Duodenal mucosa (tissue), 2 donors: ENCODE measurements around the gene MYO3B.

Experiments used
- H3K27ac ChIP-seq: one replicate; pipeline ENCODE4 v1.7.0; 2013; ENCODE audit warnings: low read depth, low read length
- H3K27me3 ChIP-seq, 2 donors: one replicate each; pipeline ENCODE4 v1.7.0; 2013; ENCODE audit warnings: low read length in 2 of 2, control low read depth in 1 of 2; ENCODE audit not compliant: insufficient read depth in 2 of 2, control insufficient read depth in 1 of 2
- H3K36me3 ChIP-seq, 2 donors: one replicate each; pipeline ENCODE4 v1.7.0; 2013; ENCODE audit warnings: low read length in 2 of 2, control low read depth in 1 of 2; ENCODE audit not compliant: insufficient read depth in 2 of 2, control insufficient read depth in 1 of 2
- H3K4me1 ChIP-seq, 2 donors: one replicate each; pipeline ENCODE4 v1.7.0; 2013; ENCODE audit warnings: low read length in 2 of 2, control low read depth in 1 of 2; ENCODE audit not compliant: insufficient read depth in 2 of 2, control insufficient read depth in 1 of 2
- H3K4me3 ChIP-seq, 2 donors: one replicate each; pipeline ENCODE4 v1.7.0; 2013; ENCODE audit warnings: low read length in 2 of 2, low read depth in 1 of 2
- H3K9ac ChIP-seq, 2 donors: one replicate each; pipeline ENCODE4 v1.7.0; 2013; ENCODE audit warnings: low read length in 2 of 2, low read depth in 1 of 2
- H3K9me3 ChIP-seq, 2 donors: one replicate each; pipeline ENCODE4 v1.7.0; 2013; ENCODE audit warnings: low read length in 2 of 2, control low read depth in 1 of 2; ENCODE audit not compliant: control insufficient read depth in 1 of 2

The MYO3B gene

DNA sequence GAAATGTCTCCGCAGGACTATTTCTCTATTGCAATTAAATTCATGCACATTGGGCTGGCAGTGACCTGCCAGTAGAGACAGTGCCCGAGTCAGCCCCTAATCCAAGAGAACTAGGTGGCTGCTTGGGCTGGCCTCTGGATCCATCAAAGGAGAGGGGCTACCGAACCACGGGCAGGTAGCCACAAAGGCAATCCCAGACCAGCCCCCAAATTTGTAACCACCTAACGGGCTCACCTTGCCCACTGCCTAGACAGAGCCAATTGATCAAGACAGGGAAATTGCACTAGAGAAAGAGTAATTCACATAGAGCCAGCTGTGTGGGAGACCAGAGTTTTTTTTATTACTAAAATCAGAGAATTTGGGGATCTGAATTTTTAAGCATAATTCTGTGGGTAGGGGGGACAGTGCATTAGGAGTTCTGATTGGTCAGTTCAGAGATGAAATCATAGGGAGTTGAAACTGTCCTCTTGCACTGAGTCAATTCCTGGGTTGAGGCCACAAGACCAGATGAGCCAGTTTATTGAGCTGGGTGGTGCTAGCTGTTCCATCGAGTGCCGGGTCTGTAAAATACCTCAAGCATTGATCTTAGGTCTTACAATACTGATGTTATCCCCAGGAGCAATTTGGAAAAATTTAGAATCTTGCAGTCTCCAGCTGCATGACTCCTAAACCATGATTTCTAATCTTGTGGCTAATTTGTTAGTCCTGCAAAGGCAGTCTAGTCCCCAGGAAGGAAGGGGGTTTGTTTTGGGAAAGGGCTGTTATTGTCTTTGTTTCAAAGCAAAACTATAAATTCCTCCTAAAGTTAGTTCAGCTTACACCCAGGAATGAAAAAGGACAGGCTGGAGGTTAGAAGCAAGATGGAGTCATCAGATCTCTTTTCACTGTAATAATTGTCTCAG, 276.8 kb downstream of the MYO3B start:
- H3K4me1 ChIP-seq, result no peaks in the 10 kb centered on the region
- no peaks in the 10 kb centered on the region for H3K27me3 ChIP-seq
- H3K9me3 ChIP-seq, result no peaks in the 10 kb centered on the region
- H3K36me3 ChIP-seq, result no peaks in the 10 kb centered on the region
- H3K27ac ChIP-seq, result no peak overlapping the region
- H3K4me3 ChIP-seq, result no peak overlapping the region
- no peak overlapping the region for H3K9ac ChIP-seq

DNA sequence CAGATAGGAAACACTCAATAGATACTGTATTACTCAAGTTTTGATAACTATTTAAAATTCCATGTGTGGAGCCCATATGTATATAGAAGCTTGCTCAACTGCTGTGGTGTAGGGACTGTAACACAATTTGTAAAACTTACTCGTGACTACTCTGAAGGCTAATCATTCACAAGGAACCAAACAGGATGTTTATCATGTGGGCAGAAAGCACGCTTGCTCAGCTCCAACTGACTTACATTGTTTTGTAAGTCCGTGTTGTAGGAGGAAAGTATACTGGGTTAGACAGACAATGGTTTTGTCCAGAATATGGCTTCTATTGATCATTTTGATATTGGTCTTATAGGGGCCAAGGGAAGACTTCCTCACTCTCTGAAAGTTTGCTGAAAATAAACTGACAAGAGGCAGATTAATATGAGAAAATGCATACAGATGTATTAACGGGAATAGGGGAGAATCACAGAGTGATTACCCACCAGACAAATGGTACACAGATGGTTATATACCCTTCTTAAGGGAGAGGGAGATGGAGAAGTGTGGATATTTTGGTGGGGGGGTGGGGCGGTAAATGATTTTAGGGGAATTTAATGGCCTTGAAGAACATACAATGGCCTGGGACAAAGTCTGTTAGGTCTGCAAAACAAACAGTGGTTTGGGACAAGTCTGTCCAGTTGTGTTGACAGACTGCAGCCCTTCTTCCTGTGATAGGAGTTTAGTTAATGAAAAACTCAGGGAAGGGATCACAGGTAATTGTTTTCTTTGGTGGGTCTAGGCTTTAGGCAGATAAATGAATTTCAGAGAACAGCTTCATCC, 277.9 kb downstream of the MYO3B start:
- Histone ChIP-seq H3K9ac (no peak overlapping the region), H3K27me3 (no peaks in the 10 kb centered on the region), H3K36me3 (no peaks in the 10 kb centered on the region), H3K4me1 (no peaks in the 10 kb centered on the region), H3K4me3 (no peak overlapping the region), H3K9me3 (no peaks in the 10 kb centered on the region), H3K27ac (no peak overlapping the region)

DNA sequence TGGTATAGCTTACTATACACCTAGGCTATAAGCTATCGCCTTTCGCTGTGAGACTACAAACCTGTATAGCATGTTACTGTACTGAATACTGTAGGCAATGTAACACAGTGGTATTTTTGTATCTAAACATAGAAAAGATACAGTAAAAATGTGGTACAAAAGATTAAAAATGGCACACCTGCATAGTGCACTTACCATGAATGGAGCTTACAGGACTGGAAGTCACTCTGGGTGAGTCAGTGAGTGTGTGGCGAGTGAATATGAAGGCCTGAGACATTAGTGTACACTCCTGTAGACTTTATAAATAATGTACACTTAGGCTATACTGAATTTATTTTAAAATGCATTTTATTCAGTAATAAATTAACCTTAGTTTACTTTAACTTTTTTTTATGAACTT, 279.0 kb downstream of the MYO3B start:
- H3K4me3 ChIP-seq, result no peak overlapping the region
- H3K27ac ChIP-seq, result no peak overlapping the region
- no peaks in the 10 kb centered on the region for H3K27me3 ChIP-seq
- H3K4me1 ChIP-seq, result no peaks in the 10 kb centered on the region
- H3K36me3 ChIP-seq, result no peaks in the 10 kb centered on the region
- no peak overlapping the region for H3K9ac ChIP-seq
- no peaks in the 10 kb centered on the region for H3K9me3 ChIP-seq

DNA sequence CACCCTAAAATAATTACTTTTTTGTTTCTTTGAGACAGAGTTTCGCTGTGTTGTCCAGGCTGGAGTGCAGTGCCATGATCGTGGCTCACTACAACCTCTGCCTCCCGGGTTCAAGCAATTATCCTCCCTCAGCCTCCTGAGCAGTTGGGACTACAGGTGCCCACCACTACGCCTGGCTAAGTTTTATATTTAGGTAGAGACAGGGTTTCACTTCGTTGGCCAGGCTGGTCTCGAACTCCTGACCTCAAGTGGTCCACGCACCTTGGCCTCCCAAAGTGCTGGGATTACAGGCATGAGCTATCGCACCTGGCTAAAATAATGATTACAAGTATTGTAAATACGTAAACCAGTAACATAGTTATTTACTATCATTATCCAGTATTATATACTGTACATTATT, 279.8 kb downstream of the MYO3B start:
- Histone ChIP-seq H3K9ac (no peak overlapping the region), H3K4me3 (no peak overlapping the region)

DNA sequence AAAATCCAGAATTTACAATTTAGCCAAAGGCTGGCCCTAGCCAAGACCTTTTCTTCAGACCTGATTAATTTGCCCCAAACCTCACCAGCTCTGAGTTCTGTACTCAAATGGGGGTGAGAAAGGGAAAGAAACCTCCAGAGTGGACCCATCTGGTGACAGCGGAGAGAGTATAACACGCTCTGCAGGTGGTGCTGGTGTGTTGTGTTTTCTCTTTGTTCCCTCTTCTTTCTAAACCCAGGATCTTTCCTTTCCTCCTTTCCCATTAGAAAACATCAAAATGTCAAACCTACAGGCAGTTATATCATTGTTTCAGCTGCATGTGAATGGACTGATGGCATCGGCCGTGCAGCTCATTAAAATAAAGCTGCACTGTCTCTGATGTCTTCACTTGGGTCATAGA, 283.9 kb downstream of the MYO3B start:
- Histone ChIP-seq H3K4me3 (no peak overlapping the region), H3K9ac (no peak overlapping the region), H3K36me3 (no peaks in the 10 kb centered on the region), H3K27ac (no peak overlapping the region), H3K4me1 (no peaks in the 10 kb centered on the region), H3K27me3 (no peaks in the 10 kb centered on the region), H3K9me3 (no peaks in the 10 kb centered on the region)

More for the DNA sequence above, 279.8 kb downstream of the MYO3B start:
- Histone ChIP-seq H3K27ac (no peak overlapping the region), H3K9me3 (no peaks in the 10 kb centered on the region), H3K36me3 (no peaks in the 10 kb centered on the region), H3K27me3 (no peaks in the 10 kb centered on the region), H3K4me1 (no peaks in the 10 kb centered on the region)

DNA sequence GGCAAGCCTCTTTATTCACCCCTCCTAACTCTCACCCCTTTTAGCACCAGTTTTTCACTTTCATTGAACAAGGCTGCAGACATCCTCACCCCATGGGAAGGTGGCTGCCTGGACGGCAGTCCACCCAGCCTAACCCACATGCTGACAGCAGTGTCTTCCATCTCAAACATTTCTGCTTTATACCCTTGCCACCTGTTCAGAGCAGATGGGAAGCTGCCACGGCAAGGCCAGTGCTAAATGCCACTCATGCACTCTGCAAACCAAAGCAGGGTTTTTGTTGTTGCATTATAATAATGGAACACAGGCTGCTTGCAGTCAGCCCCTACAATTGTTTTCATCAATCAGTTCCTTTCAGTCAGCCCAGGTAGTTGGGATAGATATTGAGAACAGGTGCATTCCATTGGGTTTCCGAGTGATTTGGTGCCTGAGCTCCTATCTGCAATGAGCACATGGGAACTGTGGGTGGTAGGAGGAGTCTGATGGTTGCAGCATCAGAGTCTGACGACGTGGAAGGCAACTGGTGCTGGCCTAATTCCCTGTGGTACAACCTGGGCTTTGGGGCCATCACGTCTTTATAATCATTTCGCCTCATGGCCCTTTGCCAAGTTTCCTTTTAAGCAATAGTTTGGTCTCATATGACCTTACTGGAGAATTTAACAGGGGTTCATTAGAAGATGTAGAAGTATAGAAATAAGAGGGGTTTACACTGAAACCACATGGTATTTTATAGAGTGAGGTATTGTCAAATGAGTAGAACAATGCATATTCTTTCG, 284.7 kb downstream of the MYO3B start:
- H3K27ac ChIP-seq, result no peak overlapping the region
- H3K27me3 ChIP-seq, result no peaks in the 10 kb centered on the region
- no peaks in the 10 kb centered on the region for H3K36me3 ChIP-seq
- no peak overlapping the region for H3K4me3 ChIP-seq
- no peaks in the 10 kb centered on the region for H3K4me1 ChIP-seq
- no peaks in the 10 kb centered on the region for H3K9me3 ChIP-seq
- no peak overlapping the region for H3K9ac ChIP-seq

DNA sequence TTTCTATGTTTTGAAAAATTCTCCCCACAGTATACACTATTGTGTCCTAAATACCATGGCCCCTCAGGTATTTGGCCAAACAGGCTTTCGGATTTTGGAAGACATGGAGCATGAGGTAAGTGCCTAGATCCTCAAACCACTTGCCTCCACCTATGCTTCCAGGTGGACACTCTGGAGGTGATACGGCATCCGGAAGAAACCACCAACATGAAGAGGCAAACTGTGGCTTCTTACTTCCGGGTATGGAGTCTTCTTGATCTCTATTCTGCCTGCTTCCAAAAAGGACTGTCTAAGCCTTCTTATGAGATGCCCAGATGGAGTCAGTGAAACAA, 285.2 kb downstream of the MYO3B start:
- Histone ChIP-seq H3K27me3 (no peaks in the 10 kb centered on the region), H3K36me3 (no peaks in the 10 kb centered on the region), H3K27ac (no peak overlapping the region), H3K4me1 (peaks cover 2 to 3% of the 10 kb centered on the region in 2 donors), H3K4me3 (no peak overlapping the region), H3K9ac (no peak overlapping the region), H3K9me3 (no peaks in the 10 kb centered on the region)

DNA sequence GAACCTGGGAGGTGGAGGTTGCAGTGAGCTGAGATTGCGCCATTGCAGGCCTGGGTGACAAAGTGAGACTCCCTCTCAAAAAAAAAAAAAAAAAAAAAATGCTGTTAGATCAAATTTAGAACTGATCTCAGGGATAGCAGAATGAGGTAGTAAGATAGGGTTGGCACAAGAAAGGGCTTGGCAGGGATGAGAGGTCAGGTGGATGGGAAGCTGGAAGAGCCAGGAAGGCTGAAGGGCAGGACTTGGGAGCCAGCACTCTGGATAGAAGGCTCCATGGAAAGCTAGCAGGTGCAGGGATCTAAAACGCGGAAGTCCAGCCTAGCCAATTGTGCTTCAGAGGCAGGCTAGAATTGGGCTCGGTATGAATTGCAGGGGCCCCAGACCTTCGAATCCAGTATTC, 286.3 kb downstream of the MYO3B start:
- no peak overlapping the region for H3K27ac ChIP-seq
- no peaks in the 10 kb centered on the region for H3K27me3 ChIP-seq
- H3K4me3 ChIP-seq, result no peak overlapping the region
- H3K4me1 ChIP-seq, result peaks cover 5 to 6% of the 10 kb centered on the region in 2 donors
- H3K36me3 ChIP-seq, result no peaks in the 10 kb centered on the region
- no peaks in the 10 kb centered on the region for H3K9me3 ChIP-seq
- H3K9ac ChIP-seq, result no peak overlapping the region

DNA sequence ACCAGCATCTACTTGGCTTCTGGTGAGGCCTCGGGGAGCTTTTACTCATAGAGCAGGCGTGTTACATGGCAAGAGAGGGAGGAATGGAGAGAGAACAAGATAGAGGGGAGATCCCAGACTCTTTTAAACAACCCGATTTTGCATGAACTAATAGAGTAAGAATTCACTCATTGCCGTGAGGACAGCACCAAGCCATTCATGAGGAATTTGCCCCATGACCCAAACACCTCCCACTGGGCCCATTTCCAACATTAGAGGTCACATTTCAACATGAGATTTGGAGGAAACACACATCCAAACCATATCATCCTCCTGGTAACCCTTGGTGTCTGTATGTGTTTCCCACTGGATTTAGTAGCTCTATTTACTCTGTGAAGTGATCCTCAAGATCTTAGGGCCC, 287.3 kb downstream of the MYO3B start:
- Histone ChIP-seq H3K36me3 (no peaks in the 10 kb centered on the region), H3K4me3 (no peak overlapping the region), H3K4me1 (peaks cover 5 to 6% of the 10 kb centered on the region in 2 donors), H3K9me3 (no peaks in the 10 kb centered on the region), H3K27ac (no peak overlapping the region), H3K27me3 (no peaks in the 10 kb centered on the region), H3K9ac (no peak overlapping the region)

DNA sequence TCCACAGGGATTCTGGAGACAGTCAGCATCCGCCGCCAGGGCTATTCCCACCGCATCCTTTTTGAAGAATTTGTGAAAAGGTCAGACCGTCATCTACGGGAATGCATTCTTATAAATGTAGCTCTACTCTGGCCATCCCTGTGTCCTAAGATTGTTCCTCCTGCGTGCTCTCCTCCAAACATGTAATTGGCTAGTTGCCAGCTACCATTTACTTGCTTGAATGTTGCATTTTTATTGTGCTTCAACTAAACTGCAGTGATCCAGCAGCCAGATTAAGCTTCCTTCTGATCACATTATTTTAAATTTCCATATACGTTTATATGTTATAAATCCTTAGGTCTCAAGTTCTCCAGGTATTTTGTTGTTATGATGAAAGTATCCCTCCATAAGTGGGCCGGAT, 288.7 kb downstream of the MYO3B start:
- no peak overlapping the region for H3K27ac ChIP-seq
- H3K36me3 ChIP-seq, result no peaks in the 10 kb centered on the region
- peaks cover 5 to 6% of the 10 kb centered on the region in 2 donors for H3K4me1 ChIP-seq
- no peak overlapping the region for H3K4me3 ChIP-seq
- no peak overlapping the region for H3K9ac ChIP-seq
- no peaks in the 10 kb centered on the region for H3K9me3 ChIP-seq
- H3K27me3 ChIP-seq, result no peaks in the 10 kb centered on the region
